KMS-11 (cell line): ENCODE results near the gene TCF4.

Experiments used
- H2AFZ ChIP-seq: fragments of 200-600 bp; sonication (generic); 2 replicates; pipeline ENCODE4 v1.6.1; 2016; ENCODE audit warnings: antibody characterized with exemption, mixed run types, low read depth
- H3K27ac ChIP-seq: fragments of 200-600 bp; sonication (generic); 2 replicates; pipeline ENCODE4 v1.6.1; 2016; ENCODE audit warnings: mild to moderate bottlenecking, mixed run types
- H3K27me3 ChIP-seq: fragments of 200-600 bp; sonication (generic); 2 replicates; pipeline ENCODE4 v1.6.1; 2017; ENCODE audit warnings: mild to moderate bottlenecking, low read depth, mixed run types, moderate library complexity; ENCODE audit not compliant: insufficient read depth
- H3K36me3 ChIP-seq: fragments of 200-600 bp; sonication (generic); 2 replicates; pipeline ENCODE4 v1.6.1; 2017; ENCODE audit warnings: mild to moderate bottlenecking, mixed run types; ENCODE audit not compliant: insufficient read depth
- H3K4me1 ChIP-seq: fragments of 200-600 bp; sonication (generic); 2 replicates; pipeline ENCODE4 v1.6.1; 2016; ENCODE audit warnings: mild to moderate bottlenecking, low read depth, mixed run types; ENCODE audit not compliant: poor library complexity, severe bottlenecking
- H3K4me2 ChIP-seq: fragments of 200-600 bp; sonication (generic); 2 replicates; pipeline ENCODE4 v1.7.0; 2016; ENCODE audit warnings: mild to moderate bottlenecking, mixed run types
- H3K4me3 ChIP-seq: fragments of 200-600 bp; sonication (generic); IDR thresholded peaks from 2 replicates; pipeline ENCODE4 v1.6.1; 2017; ENCODE audit warnings: low read depth, low read length, mixed read lengths; ENCODE audit not compliant: insufficient read depth
- H3K79me2 ChIP-seq: fragments of 200-600 bp; sonication (generic); 2 replicates; pipeline ENCODE4 v1.6.1; 2016; ENCODE audit warnings: low read depth, mixed run types; ENCODE audit not compliant: insufficient read depth
- H3K9ac ChIP-seq: fragments of 200-600 bp; sonication (generic); 2 replicates; pipeline ENCODE4 v1.6.1; 2016; ENCODE audit warnings: mild to moderate bottlenecking, mixed run types
- H4K20me1 ChIP-seq: fragments of 200-600 bp; sonication (generic); 2 replicates; pipeline ENCODE4 v1.6.1; 2016; ENCODE audit warnings: mild to moderate bottlenecking, mixed run types; ENCODE audit not compliant: insufficient read depth
- TF ChIP-seq, protein P1 (sequence below): fragments of 200-600 bp; sonication (generic); conservative IDR thresholded peaks from 2 replicates; pipeline ENCODE4 v1.6.1; 2017; ENCODE audit warnings: low read depth, mild to moderate bottlenecking, antibody characterized with exemption, low read length, moderate library complexity, mixed read lengths

The TCF4 gene

GRCh38 chr18:55406451-55406991 lies 181.5 kb downstream of the TCF4 start:
- no peak overlapping the region for H3K4me2 ChIP-seq
- no peak overlapping the region for H3K4me3 ChIP-seq
- no peaks in the 10 kb centered on the region for H3K4me1 ChIP-seq
- H3K27me3 ChIP-seq: no peaks in the 10 kb centered on the region
- H3K9ac ChIP-seq: no peak overlapping the region
- H3K27ac ChIP-seq: no peak overlapping the region
- H3K36me3 ChIP-seq: no peaks in the 10 kb centered on the region
- TF ChIP-seq, protein P1, sequence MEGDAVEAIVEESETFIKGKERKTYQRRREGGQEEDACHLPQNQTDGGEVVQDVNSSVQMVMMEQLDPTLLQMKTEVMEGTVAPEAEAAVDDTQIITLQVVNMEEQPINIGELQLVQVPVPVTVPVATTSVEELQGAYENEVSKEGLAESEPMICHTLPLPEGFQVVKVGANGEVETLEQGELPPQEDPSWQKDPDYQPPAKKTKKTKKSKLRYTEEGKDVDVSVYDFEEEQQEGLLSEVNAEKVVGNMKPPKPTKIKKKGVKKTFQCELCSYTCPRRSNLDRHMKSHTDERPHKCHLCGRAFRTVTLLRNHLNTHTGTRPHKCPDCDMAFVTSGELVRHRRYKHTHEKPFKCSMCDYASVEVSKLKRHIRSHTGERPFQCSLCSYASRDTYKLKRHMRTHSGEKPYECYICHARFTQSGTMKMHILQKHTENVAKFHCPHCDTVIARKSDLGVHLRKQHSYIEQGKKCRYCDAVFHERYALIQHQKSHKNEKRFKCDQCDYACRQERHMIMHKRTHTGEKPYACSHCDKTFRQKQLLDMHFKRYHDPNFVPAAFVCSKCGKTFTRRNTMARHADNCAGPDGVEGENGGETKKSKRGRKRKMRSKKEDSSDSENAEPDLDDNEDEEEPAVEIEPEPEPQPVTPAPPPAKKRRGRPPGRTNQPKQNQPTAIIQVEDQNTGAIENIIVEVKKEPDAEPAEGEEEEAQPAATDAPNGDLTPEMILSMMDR: no peak
- H2AFZ ChIP-seq: no peak overlapping the region
- H4K20me1 ChIP-seq: no peaks in the 10 kb centered on the region
- H3K79me2 ChIP-seq: 0 out of 2 replicates have a peak, but pooled peaks cover 5% of the 10 kb centered on the region

DNA sequence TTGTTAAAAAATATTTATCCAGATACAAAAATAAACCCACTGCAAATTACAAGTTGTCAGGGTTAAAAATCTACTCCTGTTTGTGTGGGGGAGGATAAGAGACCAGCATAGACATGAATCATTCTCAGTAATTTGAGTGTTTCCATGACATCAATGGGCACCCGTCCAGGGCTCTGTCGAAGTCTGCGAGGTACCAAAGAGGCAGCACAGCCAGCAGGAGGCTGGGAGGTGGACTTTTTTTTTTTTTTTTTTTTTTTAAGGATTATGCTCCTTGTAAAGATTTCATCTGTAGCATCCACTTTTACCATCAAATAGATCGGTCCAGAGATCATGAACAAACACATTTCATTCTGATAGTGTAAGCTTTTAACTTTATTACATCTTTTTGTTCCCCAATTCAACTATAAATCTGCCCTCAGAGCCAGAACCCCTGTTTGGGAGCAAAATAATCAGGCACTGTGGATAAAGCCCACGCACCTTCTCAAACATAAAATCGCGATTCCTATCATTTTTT lies 182.0 kb downstream of the TCF4 start:
- 0 out of 2 replicates have a peak, but pooled peaks cover 5% of the 10 kb centered on the region for H3K79me2 ChIP-seq
- no peak overlapping the region for H3K4me3 ChIP-seq
- H4K20me1 ChIP-seq: no peaks in the 10 kb centered on the region
- H3K9ac ChIP-seq: no peak overlapping the region
- no peaks in the 10 kb centered on the region for H3K36me3 ChIP-seq
- no peak overlapping the region for H2AFZ ChIP-seq
- H3K27me3 ChIP-seq: no peaks in the 10 kb centered on the region
- TF ChIP-seq, protein P1: no peak
- H3K4me2 ChIP-seq: no peak overlapping the region
- H3K27ac ChIP-seq: no peak overlapping the region
- H3K4me1 ChIP-seq: no peaks in the 10 kb centered on the region

GRCh38 chr18:55405475-55405874 lies 182.5 kb downstream of the TCF4 start:
- Histone ChIP-seq H3K79me2 (0 out of 2 replicates have a peak, but pooled peaks cover 5% of the 10 kb centered on the region), H3K4me1 (no peaks in the 10 kb centered on the region), H3K4me2 (no peak overlapping the region), H4K20me1 (no peaks in the 10 kb centered on the region), H2AFZ (no peak overlapping the region), H3K27me3 (no peaks in the 10 kb centered on the region), H3K4me3 (no peak overlapping the region), H3K36me3 (no peaks in the 10 kb centered on the region), H3K9ac (no peak overlapping the region), H3K27ac (no peak overlapping the region)
- TF ChIP-seq, protein P1: no peak

GRCh38 chr18:55404832-55405465 lies 183.0 kb downstream of the TCF4 start:
- no peaks in the 10 kb centered on the region for H3K4me1 ChIP-seq
- TF ChIP-seq, protein P1: no peak

More at GRCh38 chr18:55404832-55405465, 183.0 kb downstream of the TCF4 start:
- no peak overlapping the region for H3K27ac ChIP-seq
- H3K4me3 ChIP-seq: no peak overlapping the region
- no peak overlapping the region for H3K9ac ChIP-seq
- no peak overlapping the region for H3K4me2 ChIP-seq
- 0 out of 2 replicates have a peak, but pooled peaks cover 5% of the 10 kb centered on the region for H3K79me2 ChIP-seq
- H2AFZ ChIP-seq: no peak overlapping the region
- H3K27me3 ChIP-seq: no peaks in the 10 kb centered on the region
- no peaks in the 10 kb centered on the region for H4K20me1 ChIP-seq
- no peaks in the 10 kb centered on the region for H3K36me3 ChIP-seq
